Hematopoietic multipotent progenitor cell treated with erythropoietin and hydrocortisone succinate and interleukin-3 and kit ligand, for 8 days (in vitro differentiated cells): ENCODE measurements around the gene RET.

ENCODE experiments used
- DNase-seq: peaks from one replicate; pipeline ENCODE4 v3.0.0-alpha.2; 2015

The RET gene

GRCh38 chr10:43123361-43124093 lies 46.7 kb downstream of the RET start:
- no peak for DNase-seq

DNA sequence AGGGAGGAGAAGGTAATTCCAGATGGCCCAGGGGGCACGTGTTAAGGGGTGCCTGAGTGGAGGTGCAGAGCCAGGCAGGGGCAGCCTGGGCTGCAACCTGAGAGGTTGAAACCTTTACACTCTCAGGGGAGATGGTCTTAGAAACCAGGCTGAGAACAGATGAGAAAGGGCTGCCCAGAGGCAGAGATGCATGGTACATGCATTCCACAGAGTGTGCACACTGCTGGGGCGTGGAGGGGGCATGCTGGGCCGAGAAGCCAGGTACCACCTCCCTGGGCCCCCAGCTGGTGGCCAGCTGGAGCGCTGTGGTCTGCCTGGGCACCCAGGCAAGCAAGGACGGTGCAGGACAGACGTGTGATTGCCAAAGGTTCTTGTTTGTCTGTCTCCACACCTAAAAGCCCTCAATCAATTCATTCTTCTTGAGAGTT lies 47.2 kb downstream of the RET start:
- no peak for DNase-seq

DNA sequence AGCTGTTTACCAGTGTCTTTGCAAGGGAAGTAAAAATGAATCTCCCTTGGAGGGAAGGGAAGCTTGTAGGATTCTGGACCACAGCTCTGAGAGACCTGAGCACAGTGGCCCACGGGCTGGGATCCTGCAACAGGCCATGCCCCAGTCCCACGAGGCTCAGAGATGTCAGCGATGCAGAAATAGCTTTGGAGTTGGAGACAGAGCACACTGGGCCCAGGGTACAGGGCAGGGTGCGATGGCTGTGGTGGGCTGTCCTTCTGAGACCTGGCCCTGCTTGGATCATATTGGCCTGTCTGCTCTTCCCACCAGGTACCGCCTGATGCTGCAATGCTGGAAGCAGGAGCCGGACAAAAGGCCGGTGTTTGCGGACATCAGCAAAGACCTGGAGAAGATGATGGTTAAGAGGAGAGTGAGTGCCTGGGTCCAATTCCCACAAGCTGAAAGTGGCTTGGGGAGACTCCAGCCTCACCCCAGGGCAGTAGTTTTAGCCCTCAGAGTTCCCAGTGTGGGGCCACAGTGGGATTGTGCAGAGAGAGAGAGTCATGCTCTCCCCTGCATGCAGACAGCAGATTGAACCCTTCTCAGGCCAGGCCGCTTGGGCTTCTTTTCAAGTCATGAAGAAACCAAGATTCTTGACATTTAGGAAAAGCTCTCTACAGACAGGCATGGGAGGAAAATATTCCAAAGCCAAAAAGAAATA lies 47.9 kb downstream of the RET start:
- DNase-seq: no peak

DNA sequence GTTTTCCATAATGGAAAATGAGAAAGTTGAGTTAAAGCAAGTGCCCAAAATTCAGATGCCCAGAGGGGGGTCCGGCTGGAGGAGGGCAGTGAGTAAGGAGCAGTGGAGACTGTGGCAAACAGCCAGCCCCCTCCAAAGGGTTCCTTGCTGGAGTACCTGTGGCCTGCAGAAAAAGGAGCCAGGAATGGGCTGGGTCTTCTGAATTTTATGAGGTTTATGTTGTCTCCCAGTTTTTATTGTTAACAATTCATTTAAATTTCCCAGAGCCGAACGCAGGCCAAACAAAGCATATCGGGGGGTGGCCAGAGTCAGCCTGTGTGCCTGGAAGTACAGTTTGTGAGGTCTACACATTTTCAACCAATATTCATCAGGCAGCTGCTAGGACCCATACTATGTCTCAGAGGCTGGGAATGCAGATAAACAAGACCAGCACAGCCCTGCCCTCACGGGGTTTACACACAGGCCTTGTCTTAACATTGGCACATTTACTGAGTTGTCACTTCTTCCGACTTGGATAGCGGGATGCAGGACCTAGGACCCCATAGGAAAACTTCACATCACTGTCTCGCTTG lies 48.5 kb downstream of the RET start:
- DNase-seq: no peak

DNA sequence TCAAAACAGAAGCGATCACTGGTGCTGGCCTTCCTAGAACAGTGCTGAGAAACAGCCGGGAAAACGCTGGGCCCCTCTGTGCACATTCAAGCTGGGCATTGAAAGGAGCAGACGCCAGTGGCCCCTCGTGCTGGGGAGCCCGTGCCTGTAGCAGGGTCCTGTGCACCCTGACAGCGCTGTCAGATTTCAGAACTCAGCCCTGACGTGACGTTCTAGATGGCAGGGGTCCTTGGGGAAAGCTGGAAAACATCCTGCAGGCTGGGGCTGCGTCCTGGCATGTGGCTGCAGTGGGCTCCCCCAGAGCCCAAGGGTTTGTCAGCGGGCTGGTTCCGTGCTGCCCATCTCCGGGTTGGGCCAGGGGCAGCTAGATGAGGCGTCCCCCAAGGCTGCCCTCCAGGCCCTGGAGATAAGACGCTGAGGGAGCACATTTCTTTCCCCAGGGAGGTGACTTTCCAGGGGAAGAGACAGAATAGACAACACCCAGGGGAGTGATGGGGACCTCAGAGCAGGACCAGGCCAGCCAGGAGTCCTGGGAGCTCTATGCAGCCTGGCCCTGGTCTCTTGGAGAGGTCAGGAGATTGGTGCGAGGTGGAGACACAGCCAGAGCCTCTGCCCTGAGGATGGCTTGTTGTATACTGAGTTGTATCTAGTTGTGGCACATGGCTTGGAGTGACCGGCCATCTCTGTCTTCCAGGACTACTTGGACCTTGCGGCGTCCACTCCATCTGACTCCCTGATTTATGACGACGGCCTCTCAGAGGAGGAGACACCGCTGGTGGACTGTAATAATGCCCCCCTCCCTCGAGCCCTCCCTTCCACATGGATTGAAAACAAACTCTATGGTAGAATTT lies 49.2 kb downstream of the RET start:
- no peak for DNase-seq

DNA sequence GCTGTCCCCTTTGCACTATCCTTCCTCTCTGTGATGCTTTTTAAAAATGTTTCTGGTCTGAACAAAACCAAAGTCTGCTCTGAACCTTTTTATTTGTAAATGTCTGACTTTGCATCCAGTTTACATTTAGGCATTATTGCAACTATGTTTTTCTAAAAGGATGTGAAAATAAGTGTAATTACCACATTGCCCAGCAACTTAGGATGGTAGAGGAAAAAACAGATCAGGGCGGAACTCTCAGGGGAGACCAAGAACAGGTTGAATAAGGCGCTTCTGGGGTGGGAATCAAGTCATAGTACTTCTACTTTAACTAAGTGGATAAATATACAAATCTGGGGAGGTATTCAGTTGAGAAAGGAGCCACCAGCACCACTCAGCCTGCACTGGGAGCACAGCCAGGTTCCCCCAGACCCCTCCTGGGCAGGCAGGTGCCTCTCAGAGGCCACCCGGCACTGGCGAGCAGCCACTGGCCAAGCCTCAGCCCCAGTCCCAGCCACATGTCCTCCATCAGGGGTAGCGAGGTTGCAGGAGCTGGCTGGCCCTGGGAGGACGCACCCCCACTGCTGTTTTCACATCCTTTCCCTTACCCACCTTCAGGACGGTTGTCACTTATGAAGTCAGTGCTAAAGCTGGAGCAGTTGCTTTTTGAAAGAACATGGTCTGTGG lies 50.0 kb downstream of the RET start:
- no peak for DNase-seq

- DNase-seq: no peak
Measured at GRCh38 chr10:43127442-43127841, 50.6 kb downstream of the RET start.

- no peak for DNase-seq
Measured at GRCh38 chr10:43128331-43128730, 51.5 kb downstream of the RET start.

- peak; percentile 58 for DNase-seq
Measured at GRCh38 chr10:43128958-43129706, 52.3 kb downstream of the RET start.

GRCh38 chr10:43130770-43131171 lies 53.9 kb downstream of the RET start:
- no peak for DNase-seq

- DNase-seq: no peak
Measured at GRCh38 chr10:43131256-43131655, 54.4 kb downstream of the RET start.

- DNase-seq: no peak
Measured at GRCh38 chr10:43131906-43132305, 55.0 kb downstream of the RET start.

GRCh38 chr10:43132867-43133787 lies 56.3 kb downstream of the RET start:
- no peak for DNase-seq

DNA sequence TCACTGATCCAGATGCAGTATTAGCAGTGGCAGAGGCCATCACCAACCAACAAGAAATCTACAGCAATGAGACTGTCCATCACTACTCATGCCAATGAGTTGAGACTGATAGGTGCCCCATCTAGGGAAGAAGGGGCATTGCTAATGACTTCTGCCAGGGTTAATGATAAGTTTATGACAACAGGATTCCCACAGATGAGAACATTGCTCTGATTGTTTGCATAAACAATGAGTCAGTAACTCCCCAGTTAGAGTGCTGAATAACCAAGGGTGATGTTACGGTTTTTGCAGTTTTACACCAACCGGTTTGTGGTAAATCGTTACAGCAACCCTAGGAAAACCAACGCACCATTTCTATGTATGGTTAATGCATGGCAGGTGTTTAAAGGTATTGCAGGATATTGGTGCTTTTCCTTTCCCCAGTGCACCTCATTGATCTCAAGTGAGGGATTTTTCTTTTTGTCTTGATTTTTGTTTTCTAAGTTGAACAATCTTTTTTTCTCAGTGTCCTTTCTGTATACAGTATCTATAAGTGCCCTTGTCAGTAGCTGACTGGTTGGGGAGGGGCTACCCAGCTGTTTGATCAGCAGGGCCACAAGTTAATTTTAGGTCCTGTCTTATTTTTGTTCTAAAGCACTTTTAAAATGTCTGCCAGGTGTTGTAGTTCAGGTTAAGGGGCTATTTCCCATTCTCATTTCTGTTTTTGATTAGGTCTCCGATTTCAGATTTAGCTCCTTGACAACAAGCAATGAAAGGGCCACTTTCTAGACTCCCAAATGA lies 57.4 kb downstream of the RET start:
- no peak for DNase-seq

GRCh38 chr10:43135064-43135463 lies 58.2 kb downstream of the RET start:
- no peak for DNase-seq

- no peak for DNase-seq
Measured at GRCh38 chr10:43135656-43136055, 58.8 kb downstream of the RET start.

DNA sequence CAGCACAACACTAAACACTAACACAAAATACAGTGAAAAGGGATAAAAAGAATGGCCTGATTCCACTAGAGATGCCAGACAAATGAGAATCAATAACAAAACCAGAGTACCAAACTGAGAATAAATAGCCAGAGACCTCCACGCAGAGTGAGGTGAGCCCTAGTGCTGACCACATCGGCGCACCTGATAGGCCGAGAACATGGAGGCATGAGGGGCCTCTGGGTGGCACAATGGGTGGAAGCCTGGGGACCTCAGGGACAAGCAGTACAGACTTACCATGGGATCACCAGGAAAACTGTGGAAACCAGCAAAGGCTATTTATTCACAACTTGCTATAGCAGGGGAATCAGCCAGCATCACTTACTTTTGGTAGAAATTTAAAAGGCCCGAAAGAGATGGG lies 59.6 kb downstream of the RET start:
- DNase-seq: no peak

GRCh38 chr10:43136995-43137716 lies 60.3 kb downstream of the RET start:
- no peak for DNase-seq

DNA sequence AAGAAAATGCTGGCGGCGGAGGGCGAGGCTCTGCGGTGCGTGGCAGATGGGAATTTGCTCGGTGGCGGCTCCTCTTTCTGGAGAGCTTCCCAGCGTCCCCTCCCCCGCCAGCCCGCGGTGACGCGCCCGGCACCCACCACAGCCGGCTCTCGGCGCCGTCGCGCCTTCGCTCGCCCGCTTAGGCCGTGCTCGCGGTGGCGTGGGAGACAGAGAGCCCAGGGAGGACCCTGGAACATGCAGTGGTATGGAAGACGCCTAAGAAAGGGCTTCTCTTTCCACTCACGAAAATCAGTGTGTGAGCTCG lies 60.8 kb downstream of the RET start:
- peak; percentile 19 for DNase-seq
